ENCODE results near the gene HAUS3.

DNA sequence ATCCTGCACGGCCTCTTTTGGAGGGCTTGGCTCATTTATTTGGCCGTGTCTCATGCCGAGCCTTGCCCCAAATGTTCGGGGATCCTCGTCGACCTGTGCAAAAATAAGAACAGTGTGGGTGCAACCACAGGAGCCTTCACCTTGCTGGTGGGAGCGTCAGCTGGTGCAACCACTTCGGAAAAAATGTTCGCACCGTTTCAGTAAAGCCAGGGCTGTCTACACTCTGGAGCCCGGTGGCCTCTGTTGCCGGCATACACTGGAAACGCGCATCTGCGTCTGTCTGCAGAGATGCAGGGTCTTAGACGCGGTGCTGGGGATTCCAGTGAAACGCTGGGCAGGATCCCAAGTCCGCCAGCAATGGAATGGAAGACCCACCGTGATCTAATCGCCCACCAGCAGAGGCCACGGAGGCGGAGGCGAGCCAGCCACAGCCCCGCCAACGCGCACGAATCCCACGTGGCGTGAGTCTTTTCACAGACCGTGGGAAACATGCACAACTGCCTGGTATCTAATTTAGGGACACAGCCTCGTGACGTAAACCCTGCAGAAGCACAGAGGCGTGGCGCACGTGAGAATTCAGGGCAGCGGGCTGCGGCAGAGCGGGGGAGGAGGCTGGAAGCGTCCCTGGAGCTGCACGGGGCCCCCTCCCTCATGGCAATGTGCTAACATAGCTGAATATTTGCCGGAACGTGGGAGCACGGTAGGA, 33.8 kb upstream of the HAUS3 start:
- TF ChIP-seq ZNF274 (IDR thresholded peaks at IDR 0.05; ENCODE audit: low read depth, low read length) = no peak
- no peak for TF ChIP-seq SUZ12 (IDR thresholded peaks at IDR 0.05; ENCODE audit: extremely low read depth, insufficient read depth, insufficient read length)

All from NT2/D1 (cell line).